SIG-M5 (cell line): ENCODE measurements around the gene GOSR1.
"Not testable (repeated sequence)": the region's sequence is repeated elsewhere in the genome, so short reads cannot be mapped to it uniquely, and the experiment has no call there.

ENCODE experiments used
- DNase-seq: peaks from one replicate; lab custom pipeline; 2025; lab: John Stamatoyannopoulos, UW

Gene GOSR1

DNA sequence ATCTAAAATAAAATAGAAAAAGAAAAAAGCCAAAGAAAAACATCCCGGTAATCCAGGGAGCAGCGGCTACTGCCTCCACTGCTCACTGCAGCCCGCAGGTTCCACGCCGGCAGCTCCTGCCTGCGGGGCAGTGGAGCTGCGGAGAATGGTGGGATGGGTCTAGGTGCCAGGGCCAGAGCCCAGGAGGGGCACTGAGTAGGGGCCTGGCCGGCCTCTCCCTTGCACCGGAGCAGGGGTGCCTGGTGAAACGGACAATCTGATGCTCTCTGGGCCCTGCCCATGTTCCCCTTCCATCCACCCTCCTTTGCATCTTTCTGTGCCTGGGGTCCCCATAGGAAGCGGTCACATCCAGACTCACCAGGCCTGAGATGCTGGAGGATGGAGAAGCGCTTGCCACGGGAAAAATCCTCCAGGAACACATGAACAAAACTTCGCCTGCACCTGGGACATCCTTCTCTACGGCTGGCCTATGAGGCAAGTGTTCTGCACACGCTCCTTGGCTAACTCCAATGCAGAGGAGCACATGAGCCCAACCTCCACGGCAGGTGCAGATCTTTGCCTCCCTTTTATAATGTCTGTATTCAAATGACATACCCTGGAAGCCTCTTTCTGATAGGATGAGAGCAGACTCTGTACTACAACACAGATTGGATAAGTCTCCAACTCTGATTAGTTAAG is 98.6 kb downstream of the GOSR1 start:
- DNase-seq, result not testable (repeated sequence)

DNA sequence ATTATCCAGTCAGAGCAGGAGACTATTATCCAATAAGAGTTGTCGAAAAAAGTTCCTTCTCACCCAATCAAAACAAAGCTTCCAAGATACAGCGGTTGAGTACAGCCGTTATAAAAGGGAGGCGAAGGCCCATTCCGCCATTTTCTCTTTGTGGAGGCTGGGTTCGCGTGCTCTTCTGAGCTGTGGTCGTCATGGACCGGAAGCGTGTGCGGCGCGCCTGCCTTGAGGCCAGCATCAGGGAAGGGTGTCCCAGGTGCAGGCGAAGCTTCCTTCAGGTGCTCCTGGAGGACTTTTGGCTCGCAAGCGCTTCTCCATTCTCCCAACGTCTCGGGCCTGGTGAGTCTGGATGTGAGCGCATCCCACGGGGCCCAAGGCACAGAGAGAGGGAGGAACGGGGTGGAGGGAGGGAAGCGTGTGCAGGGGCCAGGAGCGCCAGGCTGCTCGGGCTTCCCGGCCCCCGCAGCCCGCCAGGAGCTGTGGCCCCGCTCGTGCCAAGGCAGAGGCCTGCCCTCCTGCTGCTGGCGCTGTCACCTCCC is 99.2 kb downstream of the GOSR1 start:
- no peak for DNase-seq
